Esophagus muscularis mucosa (tissue), 4 donors: ENCODE results near the gene KRTAP10-4. TPM values are rescaled to one million over a fixed set of nuclear protein-coding genes. Genes with fewer than 3 reads are reported as not detected.
"Not testable (repeated sequence)": the region's sequence is repeated elsewhere in the genome, so short reads cannot be mapped to it uniquely, and the experiment has no call there.

ENCODE experiments used
- DNase-seq: peaks from one replicate; pipeline ENCODE4 v3.0.0-alpha.2; 2017; ENCODE audit errors: extremely low spot score
- H3K27ac ChIP-seq, 4 donors: fragments of 200-600 bp; sonication (generic); replicated peaks in 1 of 4; 1 replicate in 3 of 4; 2 replicates in 1 of 4; pipeline ENCODE4 v1.5.1; 2016 to 2019; ENCODE audit warnings: mild to moderate bottlenecking in 1 of 4
- H3K27me3 ChIP-seq, 4 donors: fragments of 200-600 bp; sonication (generic); one replicate each; pipeline versions ENCODE4 v1.5.1 to v1.6.0; 2016 to 2019
- H3K36me3 ChIP-seq, 4 donors: fragments of 200-600 bp; sonication (generic); one replicate each; pipeline ENCODE4 v1.5.1; 2016 to 2019
- H3K4me1 ChIP-seq, 4 donors: fragments of 200-600 bp; sonication (generic); one replicate each; pipeline ENCODE4 v1.5.1; 2016 to 2019
- H3K4me3 ChIP-seq, 4 donors: fragments of 200-600 bp; sonication (generic); 1 replicate in 2 of 4; 2 replicates in 2 of 4; pipeline ENCODE4 v1.5.1; 2016 to 2019; ENCODE audit warnings: mild to moderate bottlenecking in 4 of 4, moderate library complexity in 1 of 4
- H3K9me3 ChIP-seq, 4 donors: fragments of 200-600 bp; sonication (generic); 1 replicate in 3 of 4; 2 replicates in 1 of 4; pipeline ENCODE4 v1.5.1; 2016 to 2019
- EP300 ChIP-seq: sonication (generic); formaldehyde crosslinking; IDR thresholded peaks from one replicate; pipeline ENCODE4 v1.6.1; 2017; ENCODE audit warnings: antibody characterized with exemption
- POLR2A ChIP-seq: fragments of 450-650 bp; IDR thresholded peaks from one replicate; pipeline ENCODE4 v1.6.1; 2017; ENCODE audit warnings: antibody characterized with exemption, moderate library complexity, mild to moderate bottlenecking, low read depth
- POLR2AphosphoS5 ChIP-seq, 2 donors: sonication (generic); formaldehyde crosslinking; IDR thresholded peaks; one replicate each; pipeline ENCODE4 v1.6.1; 2017; ENCODE audit warnings: antibody characterized with exemption in 2 of 2
- WGBS: methylation state at CpG from one replicate; pipeline ENCODE4 v1.1.5; 2018; 5-methylcytosine and 5-hydroxymethylcytosine counted together
- intact Hi-C: fragments of 100-400 bp; cut with DNase I; formaldehyde crosslinking; loops from one replicate; pipeline ENCODE4 v1.15.1; 2023
- total RNA-seq, 4 donors: library from RNA; depleted of rRNA; stranded (reverse); fragments of >200 nt; gene quantifications; one replicate each; pipeline versions ENCODE4 v1.1.0 to v1.2.1, GENCODE V29; 2016
- TF ChIP-seq, protein P1 (sequence below), 3 experiments: fragments of 200-600 bp in 2 of 3; fragments of 450-650 bp in 1 of 3; sonication (generic) in 2 of 3; IDR thresholded peaks; one replicate each; pipeline ENCODE4 v1.5.1; 2017 to 2019; ENCODE audit warnings: antibody characterized with exemption in 3 of 3, mild to moderate bottlenecking in 2 of 3, moderate library complexity in 1 of 3

The KRTAP10-4 gene
- total RNA-seq, 4 donors from 2014 or later, result not detected

DNA sequence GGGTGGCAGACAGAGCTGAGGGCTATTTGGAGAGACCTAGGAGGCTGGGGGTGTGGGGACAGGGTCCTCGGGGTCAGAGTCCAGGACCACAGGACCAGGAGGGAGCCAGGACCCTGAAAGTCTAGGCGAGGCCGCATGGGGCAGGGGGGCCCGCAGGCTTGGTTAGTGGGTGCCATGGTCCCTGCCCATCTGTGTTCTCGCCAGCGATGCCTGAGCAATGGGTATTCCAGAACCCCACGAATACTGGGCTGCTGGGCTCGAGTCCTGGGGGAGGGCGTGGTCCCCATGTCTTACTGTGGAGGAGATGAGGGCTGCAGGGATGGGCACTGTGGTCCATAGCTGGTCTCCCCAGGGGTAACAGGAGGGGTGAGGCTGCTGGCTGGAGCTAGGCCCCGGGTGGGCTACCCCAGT lies 16.8 kb downstream of the KRTAP10-4 start:
- Histone ChIP-seq H3K27me3 (peaks cover 0 to 64% (median 0%) of the 10 kb centered on the region in 4 donors), H3K27ac (no peak overlapping the region), H3K4me1 (no peaks in the 10 kb centered on the region), H3K36me3 (no peaks in the 10 kb centered on the region), H3K4me3 (no peak overlapping the region), H3K9me3 (no peaks in the 10 kb centered on the region)
- TF ChIP-seq, protein P1, sequence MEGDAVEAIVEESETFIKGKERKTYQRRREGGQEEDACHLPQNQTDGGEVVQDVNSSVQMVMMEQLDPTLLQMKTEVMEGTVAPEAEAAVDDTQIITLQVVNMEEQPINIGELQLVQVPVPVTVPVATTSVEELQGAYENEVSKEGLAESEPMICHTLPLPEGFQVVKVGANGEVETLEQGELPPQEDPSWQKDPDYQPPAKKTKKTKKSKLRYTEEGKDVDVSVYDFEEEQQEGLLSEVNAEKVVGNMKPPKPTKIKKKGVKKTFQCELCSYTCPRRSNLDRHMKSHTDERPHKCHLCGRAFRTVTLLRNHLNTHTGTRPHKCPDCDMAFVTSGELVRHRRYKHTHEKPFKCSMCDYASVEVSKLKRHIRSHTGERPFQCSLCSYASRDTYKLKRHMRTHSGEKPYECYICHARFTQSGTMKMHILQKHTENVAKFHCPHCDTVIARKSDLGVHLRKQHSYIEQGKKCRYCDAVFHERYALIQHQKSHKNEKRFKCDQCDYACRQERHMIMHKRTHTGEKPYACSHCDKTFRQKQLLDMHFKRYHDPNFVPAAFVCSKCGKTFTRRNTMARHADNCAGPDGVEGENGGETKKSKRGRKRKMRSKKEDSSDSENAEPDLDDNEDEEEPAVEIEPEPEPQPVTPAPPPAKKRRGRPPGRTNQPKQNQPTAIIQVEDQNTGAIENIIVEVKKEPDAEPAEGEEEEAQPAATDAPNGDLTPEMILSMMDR (IDR thresholded peaks at IDR 0.05), result no peak
- no peak for TF ChIP-seq POLR2AphosphoS5 (IDR thresholded peaks at IDR 0.05)
- TF ChIP-seq POLR2A, result no peak
- TF ChIP-seq EP300, result no peak
- intact Hi-C loops, result no loop called here
- DNase-seq, result peak; percentile 42
- WGBS, result no CpG with 5 or more reads among the region's 10 CpGs

- peak; percentile 39 for DNase-seq
- intact Hi-C loops, H3K9me3 ChIP-seq, H3K36me3 ChIP-seq, H3K4me3 ChIP-seq, H3K27ac ChIP-seq, H3K4me1 ChIP-seq: not testable (repeated sequence)
- 60% methylated on average over 2 of the region's 19 CpGs for WGBS
- H3K27me3 ChIP-seq, result peaks cover 0 to 56% (median 0%) of the 10 kb centered on the region in 4 donors
These were observed 17.6 kb downstream of the KRTAP10-4 start for GRCh38 chr21:44590897-44591800.

DNA sequence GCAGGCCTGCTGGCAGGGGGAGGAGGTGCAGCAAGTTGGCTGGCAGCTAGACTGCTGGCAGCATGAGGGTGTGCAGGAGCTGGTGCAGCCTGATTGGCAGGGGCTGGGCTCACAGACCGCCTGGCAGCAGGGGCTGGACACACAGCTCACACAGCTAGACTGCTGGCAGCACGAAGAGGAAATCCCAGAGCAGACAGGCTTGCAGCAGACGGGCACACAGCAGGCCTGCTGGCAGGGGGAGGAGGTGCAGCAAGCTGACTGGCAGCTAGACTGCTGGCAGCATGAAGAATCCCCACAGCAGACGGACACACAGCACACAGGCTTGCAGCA lies 18.2 kb downstream of the KRTAP10-4 start:
- WGBS, result no CpG with 5 or more reads among the region's 4 CpGs
- DNase-seq, H3K4me3 ChIP-seq, intact Hi-C loops, H3K4me1 ChIP-seq, H3K36me3 ChIP-seq, H3K9me3 ChIP-seq, H3K27ac ChIP-seq: not testable (repeated sequence)
- peaks cover 0 to 52% (median 0%) of the 10 kb centered on the region in 4 donors for H3K27me3 ChIP-seq

DNA sequence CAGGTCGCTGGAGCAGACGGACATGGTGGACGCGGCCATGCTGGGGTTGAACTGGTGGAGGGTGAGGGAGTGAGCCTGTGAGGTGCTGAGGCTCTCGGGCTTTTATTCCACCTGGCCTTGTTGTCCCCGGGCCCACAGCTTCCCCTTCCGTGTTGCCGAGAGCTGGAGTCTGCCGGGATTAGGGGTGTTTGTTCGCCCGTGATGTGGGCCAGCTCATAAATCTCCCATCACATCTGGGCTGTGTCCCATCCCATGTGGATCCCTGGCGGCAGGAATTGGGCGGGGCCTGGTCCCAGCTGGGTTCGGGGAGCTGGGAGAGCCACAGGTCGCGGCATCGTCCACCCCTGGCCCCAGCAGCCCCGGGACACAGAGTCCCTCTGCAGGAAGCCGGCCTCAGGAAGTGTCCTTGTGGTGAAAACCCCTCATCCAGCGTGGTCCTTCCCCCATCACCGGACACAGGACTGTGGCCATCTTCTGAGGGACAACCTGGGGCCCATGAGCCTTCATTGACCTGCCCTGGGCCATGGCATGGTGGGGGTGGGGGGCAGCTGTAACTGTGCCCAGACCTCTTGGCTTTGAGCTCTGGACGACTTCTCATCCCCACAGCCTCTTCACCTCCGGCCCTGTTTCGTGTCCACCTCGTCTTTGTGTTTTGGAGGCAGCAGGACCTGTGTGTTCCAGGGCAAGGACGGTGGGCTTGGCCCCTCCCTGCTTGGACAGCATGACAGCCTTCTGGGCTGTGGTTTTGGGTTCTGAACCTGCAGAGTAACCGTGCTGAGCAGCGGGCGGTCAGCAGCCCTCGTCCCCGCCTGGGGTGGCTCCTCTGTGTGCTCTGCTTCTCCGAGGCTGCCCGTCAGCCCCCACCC lies 19.1 kb downstream of the KRTAP10-4 start, which contains the start of gene KRTAP10-6:
Gene KRTAP10-6, minus strand, starts transcription at position 60 of the 866 bp plus-strand sequence. Its CDS starts 21 bp downstream, at position 39.
- Histone ChIP-seq H3K36me3 (no peaks in the 10 kb centered on the region), H3K27ac (no peak within 1 kb of the TSS), H3K9me3 (no peaks in the 10 kb centered on the region), H3K4me1 (no peaks in the 10 kb centered on the region), H3K27me3 (peaks cover 0 to 46% (median 0%) of the 10 kb centered on the region in 4 donors), H3K4me3 (no peak within 1 kb of the TSS)
- intact Hi-C loops, result no loop called here
- TF ChIP-seq, protein P1 (IDR thresholded peaks at IDR 0.05), result no peak
- DNase-seq, result peak; percentile 86
- 69% methylated on average over 24 of the region's 33 CpGs for WGBS

GRCh38 chr21:44593598-44594405 lies 20.3 kb downstream of the KRTAP10-4 start:
- 79% methylated on average over 20 of the region's 20 CpGs for WGBS
- Histone ChIP-seq H3K4me3 (no peak overlapping the region), H3K27me3 (peaks cover 0 to 50% (median 0%) of the 10 kb centered on the region in 4 donors), H3K9me3 (peaks cover 0 to 2% (median under 1%) of the 10 kb centered on the region in 4 donors), H3K36me3 (no peaks in the 10 kb centered on the region), H3K4me1 (no peaks in the 10 kb centered on the region), H3K27ac (no peak overlapping the region)
- TF ChIP-seq, protein P1 (IDR thresholded peaks at IDR 0.05), result no peak
- TF ChIP-seq POLR2A (no peak), POLR2AphosphoS5 (IDR thresholded peaks at IDR 0.05) (no peak), EP300 (no peak)
- peak; percentile 87 for DNase-seq
- intact Hi-C loops, result no loop called here
